Caco-2 (cell line): ENCODE measurements around the gene AP4E1. TPM values are rescaled to one million over a fixed set of nuclear protein-coding genes. Genes with fewer than 3 reads are reported as not detected.

ENCODE experiments used
- BruUV-seq: library from RNA; stranded (reverse); fragments of 400-500 nt; replicated peaks from 2 replicates; lab custom pipeline; 2021; lab: Mats Ljungman, UMichigan
- CTCF ChIA-PET: fragments of 300-600 bp; sonication (Branson Sonifier 250); formaldehyde crosslinking; loops from one replicate; lab custom pipeline; 2022; ENCODE audit warnings: antibody characterized with exemption; lab: Charles Lee
- POLR2A ChIA-PET: fragments of 300-600 bp; sonication (Branson Sonifier 250); formaldehyde crosslinking; loops from one replicate; lab custom pipeline; 2022; ENCODE audit warnings: antibody characterized with exemption; lab: Charles Lee
- DNase-seq, 2 experiments: peaks; one replicate each; pipeline versions ENCODE4 v3.0.0 to v3.0.0-alpha.2; 2020 to 2022
- H3K27me3 ChIP-seq: replicated peaks from 2 replicates; pipeline ENCODE4 v1.6.0; 2011; ENCODE audit warnings: low read length; ENCODE audit not compliant: control insufficient read depth, insufficient read depth
- H3K36me3 ChIP-seq: 2 replicates; pipeline ENCODE4 v1.5.1; 2011; ENCODE audit warnings: low read length; ENCODE audit not compliant: control insufficient read depth, insufficient read depth
- H3K4me1 ChIP-seq: fragments of 250-450 bp; sonication (Bioruptor Pico); 2 replicates; pipeline ENCODE4 v1.5.1; 2020; ENCODE audit warnings: mild to moderate bottlenecking
- H3K4me3 ChIP-seq: 2 replicates; pipeline ENCODE4 v1.5.1; 2011; ENCODE audit warnings: low read depth, mild to moderate bottlenecking, control low read depth, low read length
- H3K9me3 ChIP-seq: fragments of 250-450 bp; sonication (Bioruptor Pico); 2 replicates; pipeline ENCODE4 v1.5.1; 2020; ENCODE audit warnings: mild to moderate bottlenecking, moderate library complexity
- H3K27ac Mint-ChIP-seq: one replicate; pipeline ENCODE4 v1.8.0; 2022; ENCODE audit warnings: mixed read lengths; ENCODE audit not compliant: unreplicated experiment
- H3K27me3 Mint-ChIP-seq: one replicate; pipeline ENCODE4 v1.8.0; 2022; ENCODE audit warnings: mixed read lengths; ENCODE audit not compliant: insufficient read depth, unreplicated experiment
- H3K36me3 Mint-ChIP-seq: one replicate; pipeline ENCODE4 v1.8.0; 2022; ENCODE audit warnings: mild to moderate bottlenecking, mixed read lengths; ENCODE audit not compliant: insufficient read depth, unreplicated experiment
- H3K4me1 Mint-ChIP-seq: one replicate; pipeline ENCODE4 v1.8.0; 2022; ENCODE audit warnings: low read depth, mixed read lengths; ENCODE audit not compliant: unreplicated experiment
- H3K4me3 Mint-ChIP-seq: one replicate; pipeline ENCODE4 v1.8.0; 2022; ENCODE audit warnings: mild to moderate bottlenecking, moderate library complexity, mixed read lengths; ENCODE audit not compliant: unreplicated experiment
- H3K9me3 Mint-ChIP-seq: one replicate; pipeline ENCODE4 v1.8.0; 2022; ENCODE audit warnings: mixed read lengths; ENCODE audit not compliant: unreplicated experiment
- intact Hi-C: fragments of 100-400 bp; cut with micrococcal nuclease; formaldehyde crosslinking; loops from one replicate; pipeline ENCODE4 v1.10.0; 2022; ENCODE audit not compliant: unreplicated experiment
- total RNA-seq: library from RNA; stranded (reverse); gene quantifications from 2 replicates; pipeline ENCODE4 v1.2.3, GENCODE V29; 2022
- TF ChIP-seq, protein P1 (sequence below), 2 experiments: fragments of 200-600 bp in 1 of 2; IDR thresholded peaks; 1 replicate in 1 of 2; 2 replicates in 1 of 2; pipeline versions ENCODE4 v1.5.1 to v1.8.0; 2011 to 2022; ENCODE audit warnings: antibody characterized with exemption in 1 of 2, control low read depth in 1 of 2, inconsistent platforms in 1 of 2, low read depth in 1 of 2, low read length in 1 of 2, mild to moderate bottlenecking in 1 of 2, moderate library complexity in 1 of 2; ENCODE audit not compliant: insufficient read depth in 1 of 2, severe bottlenecking in 1 of 2, unreplicated experiment in 1 of 2

Gene AP4E1
- total RNA-seq, 1 experiment from 2014 or later, result 15.9 TPM

- Histone ChIP-seq H3K4me1 (no peaks in the 10 kb centered on the region), H3K9me3 (no peaks in the 10 kb centered on the region), H3K4me3 (no peak overlapping the region), H3K36me3 (no peaks in the 10 kb centered on the region), H3K27me3 (no peaks in the 10 kb centered on the region)
- Mint-ChIP-seq H3K27me3 (no peaks in the 10 kb centered on the region), H3K9me3 (no peaks in the 10 kb centered on the region), H3K4me1 (no peaks in the 10 kb centered on the region), H3K27ac (no peak overlapping the region), H3K4me3 (no peak overlapping the region), H3K36me3 (peaks cover 43% of the 10 kb centered on the region)
- BruUV-seq, result no TSS peak
- TF ChIP-seq, protein P1, sequence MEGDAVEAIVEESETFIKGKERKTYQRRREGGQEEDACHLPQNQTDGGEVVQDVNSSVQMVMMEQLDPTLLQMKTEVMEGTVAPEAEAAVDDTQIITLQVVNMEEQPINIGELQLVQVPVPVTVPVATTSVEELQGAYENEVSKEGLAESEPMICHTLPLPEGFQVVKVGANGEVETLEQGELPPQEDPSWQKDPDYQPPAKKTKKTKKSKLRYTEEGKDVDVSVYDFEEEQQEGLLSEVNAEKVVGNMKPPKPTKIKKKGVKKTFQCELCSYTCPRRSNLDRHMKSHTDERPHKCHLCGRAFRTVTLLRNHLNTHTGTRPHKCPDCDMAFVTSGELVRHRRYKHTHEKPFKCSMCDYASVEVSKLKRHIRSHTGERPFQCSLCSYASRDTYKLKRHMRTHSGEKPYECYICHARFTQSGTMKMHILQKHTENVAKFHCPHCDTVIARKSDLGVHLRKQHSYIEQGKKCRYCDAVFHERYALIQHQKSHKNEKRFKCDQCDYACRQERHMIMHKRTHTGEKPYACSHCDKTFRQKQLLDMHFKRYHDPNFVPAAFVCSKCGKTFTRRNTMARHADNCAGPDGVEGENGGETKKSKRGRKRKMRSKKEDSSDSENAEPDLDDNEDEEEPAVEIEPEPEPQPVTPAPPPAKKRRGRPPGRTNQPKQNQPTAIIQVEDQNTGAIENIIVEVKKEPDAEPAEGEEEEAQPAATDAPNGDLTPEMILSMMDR (IDR thresholded peaks at IDR 0.05; ENCODE audit: insufficient read depth in 1 of 2, low read depth in 1 of 2, low read length in 1 of 2, severe bottlenecking in 1 of 2, unreplicated experiment in 1 of 2), result no peak
- POLR2A ChIA-PET, result no interaction called here
- CTCF ChIA-PET, result no interaction called here
- DNase-seq, result no peak
- intact Hi-C loops, result no loop called here
Observed at GRCh38 chr15:50979041-50979440, 70.6 kb downstream of the AP4E1 start.

GRCh38 chr15:50993598-50993997 lies 85.1 kb downstream of the AP4E1 start:
- TF ChIP-seq, protein P1 (IDR thresholded peaks at IDR 0.05; ENCODE audit: insufficient read depth in 1 of 2, low read depth in 1 of 2, low read length in 1 of 2, severe bottlenecking in 1 of 2, unreplicated experiment in 1 of 2), result no peak
- POLR2A ChIA-PET, result interaction anchor here (0.6 kb wide), 1 partner anchor 638 kb away, joined by 3 read pairs; the partner anchor contains the start of gene GABPB1
- Mint-ChIP-seq H3K4me1 (no peaks in the 10 kb centered on the region), H3K4me3 (no peak overlapping the region), H3K27ac (no peak overlapping the region), H3K9me3 (no peaks in the 10 kb centered on the region), H3K36me3 (peaks cover 32% of the 10 kb centered on the region), H3K27me3 (no peaks in the 10 kb centered on the region)
- H3K36me3 ChIP-seq, result no peaks in the 10 kb centered on the region
- CTCF ChIA-PET, result no interaction called here
- intact Hi-C loops, result no loop called here
- no peak for DNase-seq
- no TSS peak for BruUV-seq
- H3K9me3 ChIP-seq, result no peaks in the 10 kb centered on the region
- no peaks in the 10 kb centered on the region for H3K4me1 ChIP-seq
- H3K4me3 ChIP-seq, result no peak overlapping the region
- H3K27me3 ChIP-seq, result no peaks in the 10 kb centered on the region

DNA sequence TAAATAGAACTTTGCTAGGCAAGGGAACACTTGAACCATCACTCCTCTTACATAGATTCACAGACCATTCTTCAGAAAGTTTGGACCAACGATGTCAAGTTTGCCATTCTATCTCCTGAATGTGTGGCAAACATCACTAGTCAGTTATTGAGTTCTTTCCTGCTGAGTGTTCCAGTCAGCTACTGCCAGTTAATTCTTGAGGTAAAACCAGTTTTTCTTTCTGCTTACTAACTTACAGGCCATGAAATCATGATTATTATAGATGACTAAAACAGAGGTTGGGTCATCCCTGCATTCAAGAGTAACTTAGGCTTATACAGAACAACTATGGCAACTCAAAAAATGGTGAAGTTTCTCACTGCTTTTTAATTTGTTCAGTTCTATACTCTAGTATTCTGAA lies 88.2 kb downstream of the AP4E1 start:
- Histone ChIP-seq H3K9me3 (no peaks in the 10 kb centered on the region), H3K36me3 (no peaks in the 10 kb centered on the region), H3K4me3 (no peak overlapping the region), H3K27me3 (no peaks in the 10 kb centered on the region), H3K4me1 (no peaks in the 10 kb centered on the region)
- H3K27ac Mint-ChIP-seq, result no peak overlapping the region
- no TSS peak for BruUV-seq
- H3K4me1 Mint-ChIP-seq, result no peaks in the 10 kb centered on the region
- intact Hi-C loops, result no loop called here
- ChIA-PET CTCF (no interaction called here), POLR2A (no interaction called here)
- no peaks in the 10 kb centered on the region for H3K9me3 Mint-ChIP-seq
- no peaks in the 10 kb centered on the region for H3K27me3 Mint-ChIP-seq
- H3K36me3 Mint-ChIP-seq, result peaks cover 39% of the 10 kb centered on the region
- TF ChIP-seq, protein P1 (IDR thresholded peaks at IDR 0.05; ENCODE audit: insufficient read depth in 1 of 2, low read depth in 1 of 2, low read length in 1 of 2, severe bottlenecking in 1 of 2, unreplicated experiment in 1 of 2), result no peak
- no peak for DNase-seq
- no peak overlapping the region for H3K4me3 Mint-ChIP-seq
